SIG-M5 (cell line): ENCODE measurements around the gene HLA-B.

Experiments used
- DNase-seq: peaks from one replicate; lab custom pipeline; 2025; lab: John Stamatoyannopoulos, UW

The HLA-B gene

DNA sequence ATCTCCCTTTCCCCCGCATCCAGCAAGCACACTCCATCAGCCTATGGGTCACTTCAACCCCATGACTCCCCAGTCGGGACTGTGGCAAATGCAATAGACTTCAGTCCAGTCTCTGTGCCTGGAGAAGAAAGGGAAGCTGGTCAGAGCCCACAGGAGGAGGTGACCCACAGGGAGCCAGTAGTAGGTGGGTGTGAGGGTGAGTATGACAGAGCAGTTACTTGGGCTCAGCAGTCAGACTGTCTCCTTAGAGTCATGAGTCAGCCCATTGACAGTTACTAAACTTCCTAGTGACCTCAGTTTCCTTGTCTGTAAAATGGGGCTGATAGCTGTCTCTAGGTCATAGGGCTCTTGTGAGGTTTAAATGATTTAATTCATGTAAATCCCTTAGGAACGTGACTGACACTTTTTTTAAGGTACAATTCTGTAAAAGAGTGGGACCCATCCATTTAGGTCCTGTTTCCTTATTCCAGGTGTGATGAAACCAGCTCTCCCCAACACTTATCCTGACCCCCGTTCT lies 51.2 kb downstream of the HLA-B start:
- DNase-seq = no peak

DNA sequence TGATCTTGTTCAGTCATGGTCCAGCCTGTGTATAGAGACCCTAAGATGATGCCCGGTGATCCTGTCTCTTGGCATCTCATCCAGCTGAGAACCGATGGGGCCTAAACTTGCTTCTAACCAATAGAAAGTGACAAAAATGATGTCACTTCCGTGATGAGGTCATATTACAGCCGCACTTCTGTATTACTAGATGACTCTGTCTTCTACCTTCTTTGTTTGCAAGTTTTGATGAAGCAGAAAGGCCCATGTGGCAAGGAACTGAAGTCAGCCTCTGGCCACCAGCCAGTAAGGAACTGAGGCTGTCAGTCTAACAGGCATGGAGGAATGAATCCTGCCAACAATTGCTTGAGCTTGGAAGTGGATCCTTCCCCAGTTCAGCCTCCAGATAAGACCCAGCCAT lies 52.3 kb downstream of the HLA-B start:
- DNase-seq = no peak
